ENCODE results near the gene MACROD2. TPM values are rescaled to one million over a fixed set of nuclear protein-coding genes. Genes with fewer than 3 reads are reported as not detected.

Gene MACROD2
- total and polyA plus RNA-seq, 2 donors (not counting 1 experiment from before 2014, with no cell fraction given), result 5.3 to 6.7 TPM

DNA sequence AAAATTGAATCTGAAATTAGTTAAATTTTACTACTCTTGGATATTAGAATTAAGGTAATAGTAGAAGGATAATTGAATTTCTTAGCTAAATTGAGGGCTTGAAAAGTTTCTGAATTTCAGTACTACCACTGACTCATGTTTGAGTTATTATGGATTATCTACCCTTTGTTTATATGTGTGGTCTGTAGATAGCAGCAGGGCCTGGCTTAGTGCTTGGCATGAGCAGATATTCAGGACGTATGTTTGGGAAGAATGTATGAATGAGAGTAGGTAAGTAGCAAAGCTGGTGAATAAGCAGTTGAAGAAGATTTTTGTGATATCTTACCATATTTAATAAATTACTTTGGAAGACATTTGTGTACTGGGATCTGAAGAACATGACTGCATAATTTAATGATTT lies 152.7 kb downstream of the MACROD2 start:
- Mint-ChIP-seq H3K9me3 (ENCODE audit: insufficient read depth) (no peaks in the 10 kb centered on the region), H3K4me1 (no peaks in the 10 kb centered on the region), H3K27ac (no peak overlapping the region), H3K4me3 (no peak overlapping the region), H3K27me3 (no peaks in the 10 kb centered on the region)
- intact Hi-C loops (cut with micrococcal nuclease), result no loop called here
- H3K4me1 ChIP-seq (ENCODE audit: control insufficient read depth in 2 of 2, insufficient read depth in 2 of 2, low read length in 2 of 2), result no peaks in the 10 kb centered on the region
- no peaks in the 10 kb centered on the region for H3K36me3 ChIP-seq (replicated peaks in 1 of 2; ENCODE audit: control extremely low read depth in 1 of 2, control insufficient read depth in 1 of 2, extremely low read depth in 1 of 2, insufficient read depth in 2 of 2, low read length in 1 of 2)
- H2AFZ ChIP-seq (ENCODE audit: insufficient read depth, low read depth, low read length, poor library complexity, severe bottlenecking), result no peak overlapping the region
- H3K9ac ChIP-seq (ENCODE audit: low read length), result no peak overlapping the region
- H3K4me3 ChIP-seq (ENCODE audit: control extremely low read depth in 1 of 5, extremely low read depth in 1 of 5, insufficient read depth in 1 of 5, low read depth in 2 of 5, low read length in 4 of 5), result no peak overlapping the region
- no peak overlapping the region for H3K27ac ChIP-seq (ENCODE audit: low read length in 2 of 2)
- DNase-seq (no peak), ATAC-seq (ENCODE audit: low read depth) (no peak)
- peaks cover 0 to 3% (median 0%) of the 10 kb centered on the region in 4 experiments for H3K27me3 ChIP-seq (replicated peaks in 1 of 4; ENCODE audit: control extremely low read depth in 1 of 4, control insufficient read depth in 3 of 4, insufficient read depth in 4 of 4, low read length in 3 of 4)
- no CpG with 5 or more reads among the region's 1 CpG for WGBS (ENCODE audit: insufficient coverage)
- no peaks in the 10 kb centered on the region for H4K20me1 ChIP-seq (ENCODE audit: control insufficient read depth, insufficient read depth, low read length, poor library complexity, severe bottlenecking)
- TF ChIP-seq EZH2 (IDR thresholded peaks at IDR 0.05; ENCODE audit: borderline replicate concordance, insufficient read depth, low read depth, low read length, poor library complexity, severe bottlenecking), result no peak
- TF ChIP-seq, protein P1, sequence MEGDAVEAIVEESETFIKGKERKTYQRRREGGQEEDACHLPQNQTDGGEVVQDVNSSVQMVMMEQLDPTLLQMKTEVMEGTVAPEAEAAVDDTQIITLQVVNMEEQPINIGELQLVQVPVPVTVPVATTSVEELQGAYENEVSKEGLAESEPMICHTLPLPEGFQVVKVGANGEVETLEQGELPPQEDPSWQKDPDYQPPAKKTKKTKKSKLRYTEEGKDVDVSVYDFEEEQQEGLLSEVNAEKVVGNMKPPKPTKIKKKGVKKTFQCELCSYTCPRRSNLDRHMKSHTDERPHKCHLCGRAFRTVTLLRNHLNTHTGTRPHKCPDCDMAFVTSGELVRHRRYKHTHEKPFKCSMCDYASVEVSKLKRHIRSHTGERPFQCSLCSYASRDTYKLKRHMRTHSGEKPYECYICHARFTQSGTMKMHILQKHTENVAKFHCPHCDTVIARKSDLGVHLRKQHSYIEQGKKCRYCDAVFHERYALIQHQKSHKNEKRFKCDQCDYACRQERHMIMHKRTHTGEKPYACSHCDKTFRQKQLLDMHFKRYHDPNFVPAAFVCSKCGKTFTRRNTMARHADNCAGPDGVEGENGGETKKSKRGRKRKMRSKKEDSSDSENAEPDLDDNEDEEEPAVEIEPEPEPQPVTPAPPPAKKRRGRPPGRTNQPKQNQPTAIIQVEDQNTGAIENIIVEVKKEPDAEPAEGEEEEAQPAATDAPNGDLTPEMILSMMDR (IDR thresholded peaks at IDR 0.05), result no peak
- no peaks in the 10 kb centered on the region for H3K9me3 ChIP-seq (ENCODE audit: control extremely low read depth in 1 of 3, control insufficient read depth in 2 of 3, insufficient read depth in 1 of 3, low read length in 2 of 3)
- CTCF ChIA-PET, result no interaction called here
- POLR2A ChIA-PET, result no interaction called here
- no peaks in the 10 kb centered on the region for H3K79me2 ChIP-seq (ENCODE audit: control insufficient read depth, insufficient read depth, low read length)
- no peak overlapping the region for H3K4me2 ChIP-seq (replicated peaks; ENCODE audit: low read depth, low read length, poor library complexity, severe bottlenecking)

DNA sequence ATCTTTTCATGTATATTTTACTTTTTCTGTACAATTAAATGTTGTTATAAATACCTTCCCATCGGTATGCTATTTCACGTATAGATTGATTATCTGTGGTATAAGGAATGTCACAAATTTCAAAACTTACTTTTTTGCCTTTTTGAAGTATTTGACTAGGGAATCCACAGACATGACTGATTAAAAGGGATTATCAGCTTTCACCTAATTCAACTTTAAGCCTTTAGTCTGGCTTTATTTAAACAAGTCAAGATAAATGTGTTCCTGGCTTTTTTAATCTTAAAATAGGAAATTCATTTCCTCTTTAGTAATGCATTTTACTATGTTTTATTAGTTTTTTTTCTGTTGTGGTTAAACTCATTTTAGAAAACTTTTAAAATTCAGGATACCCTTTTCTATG lies 160.0 kb downstream of the MACROD2 start:
- CTCF ChIA-PET, result no interaction called here
- no peak overlapping the region for H3K27ac ChIP-seq (ENCODE audit: low read length in 2 of 2)
- no peaks in the 10 kb centered on the region for H3K27me3 ChIP-seq (replicated peaks in 1 of 4; ENCODE audit: control extremely low read depth in 1 of 4, control insufficient read depth in 3 of 4, insufficient read depth in 4 of 4, low read length in 3 of 4)
- intact Hi-C loops (cut with micrococcal nuclease), result no loop called here
- H4K20me1 ChIP-seq (ENCODE audit: control insufficient read depth, insufficient read depth, low read length, poor library complexity, severe bottlenecking), result no peaks in the 10 kb centered on the region
- H3K36me3 ChIP-seq (replicated peaks in 1 of 2; ENCODE audit: control extremely low read depth in 1 of 2, control insufficient read depth in 1 of 2, extremely low read depth in 1 of 2, insufficient read depth in 2 of 2, low read length in 1 of 2), result no peaks in the 10 kb centered on the region
- H3K27me3 Mint-ChIP-seq, result peaks cover 3% of the 10 kb centered on the region
- no peak for TF ChIP-seq EZH2 (IDR thresholded peaks at IDR 0.05; ENCODE audit: borderline replicate concordance, insufficient read depth, low read depth, low read length, poor library complexity, severe bottlenecking)
- TF ChIP-seq, protein P1 (IDR thresholded peaks at IDR 0.05), result no peak
- H3K9me3 ChIP-seq (ENCODE audit: control extremely low read depth in 1 of 3, control insufficient read depth in 2 of 3, insufficient read depth in 1 of 3, low read length in 2 of 3), result no peaks in the 10 kb centered on the region
- H3K4me3 Mint-ChIP-seq, result no peak overlapping the region
- H3K9me3 Mint-ChIP-seq (ENCODE audit: insufficient read depth), result no peaks in the 10 kb centered on the region
- DNase-seq (no peak), ATAC-seq (ENCODE audit: low read depth) (no peak)
- H3K4me1 ChIP-seq (ENCODE audit: control insufficient read depth in 2 of 2, insufficient read depth in 2 of 2, low read length in 2 of 2), result no peaks in the 10 kb centered on the region
- no peak overlapping the region for H3K4me2 ChIP-seq (replicated peaks; ENCODE audit: low read depth, low read length, poor library complexity, severe bottlenecking)
- no peaks in the 10 kb centered on the region for H3K79me2 ChIP-seq (ENCODE audit: control insufficient read depth, insufficient read depth, low read length)
- H3K4me3 ChIP-seq (ENCODE audit: control extremely low read depth in 1 of 5, extremely low read depth in 1 of 5, insufficient read depth in 1 of 5, low read depth in 2 of 5, low read length in 4 of 5), result no peak overlapping the region
- H3K9ac ChIP-seq (ENCODE audit: low read length), result no peak overlapping the region
- H3K4me1 Mint-ChIP-seq, result no peaks in the 10 kb centered on the region
- no CpG with 5 or more reads among the region's 2 CpGs for WGBS (ENCODE audit: insufficient coverage)
- POLR2A ChIA-PET, result no interaction called here
- H2AFZ ChIP-seq (ENCODE audit: insufficient read depth, low read depth, low read length, poor library complexity, severe bottlenecking), result no peak overlapping the region
- no peak overlapping the region for H3K27ac Mint-ChIP-seq
